Kidney tubule cell (primary cell): Measurements from ENCODE around the gene ARNT2.
A peak's percentile ranks its signal among the peaks of the same experiment; 100 is the strongest.

ENCODE experiments used
- DNase-seq: peaks from one replicate; pipeline ENCODE4 v3.0.0-alpha.2; 2018; ENCODE audit warnings: low spot score

The ARNT2 gene

DNA sequence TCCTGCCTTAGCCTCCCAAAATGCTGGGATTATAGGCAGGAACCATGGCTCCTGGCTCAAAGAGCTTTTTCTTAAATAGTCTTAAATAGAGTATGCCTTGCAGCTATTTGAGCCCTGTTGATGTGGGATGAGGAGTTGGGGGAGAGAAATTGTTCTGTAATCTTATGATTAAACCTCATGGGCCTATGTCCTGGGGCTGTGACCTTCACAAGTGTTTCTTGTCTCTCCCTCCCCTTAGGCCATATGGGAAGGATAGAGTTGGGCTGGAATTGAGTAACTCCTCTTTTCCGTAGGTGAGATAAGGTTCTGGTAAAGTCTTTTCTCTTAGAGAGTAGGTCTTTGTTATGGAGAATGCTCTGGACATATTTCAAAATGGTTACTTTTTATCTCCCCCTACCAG, 114.3 kb downstream of the ARNT2 start:
- no peak for DNase-seq

DNA sequence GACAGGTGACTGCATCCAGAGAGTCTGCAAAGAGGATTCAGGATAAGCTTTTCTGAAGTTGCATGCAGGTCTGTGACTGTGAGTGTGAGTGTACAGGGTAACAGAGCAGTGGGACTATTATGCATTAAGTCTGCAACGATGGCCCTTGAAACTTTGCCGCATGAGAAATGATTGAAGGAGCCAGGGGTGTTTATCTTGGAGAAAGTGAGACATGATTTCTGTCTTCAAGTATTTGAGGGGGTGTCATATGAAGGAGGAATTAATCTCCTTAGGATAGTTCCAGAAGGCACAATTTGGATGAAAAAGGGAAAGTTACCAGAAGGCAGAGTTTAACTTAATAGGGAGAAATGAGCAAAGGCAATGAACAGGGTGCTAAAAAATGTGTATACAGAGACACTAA, 119.6 kb downstream of the ARNT2 start:
- no peak for DNase-seq

DNA sequence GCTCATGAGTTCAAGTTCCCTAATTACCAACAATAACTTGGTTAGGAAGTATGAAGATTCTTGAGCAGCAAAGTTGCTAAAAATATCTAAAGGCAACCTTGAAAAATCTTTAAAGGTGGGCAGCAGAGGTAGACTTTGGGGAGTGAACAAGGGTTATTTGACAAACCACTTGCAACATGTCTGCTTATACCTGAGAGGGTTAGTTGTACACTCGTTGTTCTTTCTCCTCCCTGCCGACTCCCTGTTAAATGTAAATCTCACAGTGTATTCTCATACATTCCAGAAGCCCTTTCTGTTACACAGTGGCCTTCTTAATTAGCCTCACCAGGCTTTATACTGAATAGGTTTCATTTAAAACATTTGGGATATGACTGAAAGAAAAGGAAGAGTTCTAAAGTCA, 121.7 kb downstream of the ARNT2 start:
- DNase-seq: no peak

DNA sequence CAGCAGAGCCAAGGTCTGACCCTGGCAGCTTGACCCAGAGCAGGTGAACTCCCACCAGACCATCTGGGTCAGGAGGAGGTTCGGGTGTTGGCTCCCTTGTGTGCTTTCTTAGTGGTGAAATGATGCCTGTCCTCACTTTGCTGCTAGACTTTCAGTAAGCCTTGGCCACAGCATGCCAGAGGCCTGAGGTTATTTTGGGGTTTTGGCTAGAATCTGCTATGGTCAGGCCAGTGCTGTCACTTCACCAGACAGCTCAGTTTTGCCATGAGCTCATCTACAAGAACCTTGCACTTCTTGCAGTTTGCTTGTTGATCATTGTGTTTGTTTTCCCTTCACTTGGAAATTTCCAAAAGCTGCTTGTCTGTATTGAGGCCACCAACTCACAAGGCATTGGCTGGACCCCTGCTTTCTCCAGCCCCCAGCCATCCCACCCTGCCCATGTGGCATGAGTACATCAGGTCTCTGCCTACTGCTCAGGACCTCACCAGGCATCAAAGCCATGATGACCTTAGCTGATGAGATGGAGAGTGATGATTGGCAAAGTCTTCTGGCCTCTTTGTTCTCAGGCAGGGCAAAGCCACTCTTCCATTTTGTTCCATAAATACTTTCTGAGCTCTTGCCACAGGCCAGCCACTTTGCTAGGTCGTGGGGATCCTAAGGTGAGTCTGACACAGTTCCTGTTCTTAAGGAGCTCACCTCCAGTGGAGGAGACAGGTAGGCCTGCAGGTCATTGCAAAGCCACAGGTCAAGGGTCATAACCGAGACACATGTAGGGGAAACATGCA, 122.6 kb downstream of the ARNT2 start:
- no peak for DNase-seq

DNA sequence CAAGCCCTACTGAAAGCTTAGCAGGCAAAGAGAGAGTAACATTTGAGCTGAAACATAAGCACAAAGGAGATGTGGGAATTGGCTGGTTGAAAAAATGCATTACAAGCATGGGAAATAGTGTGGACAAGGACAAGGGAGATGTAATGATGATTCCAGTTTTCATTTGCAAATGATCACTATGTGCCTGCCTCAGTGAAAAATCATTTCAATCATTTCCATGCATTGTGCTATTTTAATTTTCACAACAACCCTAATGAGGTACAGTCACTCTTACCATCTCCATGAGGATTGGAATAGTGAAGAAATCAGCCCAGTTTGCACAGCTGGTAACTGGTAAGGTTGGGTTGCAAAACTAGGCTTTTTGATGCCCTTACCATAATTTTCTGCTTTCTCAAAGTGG, 123.2 kb downstream of the ARNT2 start:
- DNase-seq: no peak

DNA sequence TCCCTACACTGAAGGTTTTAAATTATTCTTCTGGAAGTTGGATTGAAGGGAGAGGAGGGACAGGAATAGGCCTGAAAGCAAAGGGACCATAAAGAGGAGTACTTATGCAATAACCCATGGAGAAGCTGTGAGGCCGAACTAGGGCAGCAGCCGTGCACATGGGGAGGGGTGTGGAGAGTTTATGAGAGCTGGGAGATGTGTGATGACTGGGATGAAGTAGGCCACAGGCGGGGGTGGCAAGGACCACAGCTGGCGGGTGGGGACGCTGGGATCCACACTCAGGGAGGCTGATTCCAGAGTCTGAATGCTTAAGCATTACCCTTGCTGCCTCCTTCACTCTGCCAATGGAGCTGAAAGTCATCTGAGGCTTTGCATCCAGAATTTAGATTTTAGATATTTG, 123.8 kb downstream of the ARNT2 start:
- DNase-seq: no peak

DNA sequence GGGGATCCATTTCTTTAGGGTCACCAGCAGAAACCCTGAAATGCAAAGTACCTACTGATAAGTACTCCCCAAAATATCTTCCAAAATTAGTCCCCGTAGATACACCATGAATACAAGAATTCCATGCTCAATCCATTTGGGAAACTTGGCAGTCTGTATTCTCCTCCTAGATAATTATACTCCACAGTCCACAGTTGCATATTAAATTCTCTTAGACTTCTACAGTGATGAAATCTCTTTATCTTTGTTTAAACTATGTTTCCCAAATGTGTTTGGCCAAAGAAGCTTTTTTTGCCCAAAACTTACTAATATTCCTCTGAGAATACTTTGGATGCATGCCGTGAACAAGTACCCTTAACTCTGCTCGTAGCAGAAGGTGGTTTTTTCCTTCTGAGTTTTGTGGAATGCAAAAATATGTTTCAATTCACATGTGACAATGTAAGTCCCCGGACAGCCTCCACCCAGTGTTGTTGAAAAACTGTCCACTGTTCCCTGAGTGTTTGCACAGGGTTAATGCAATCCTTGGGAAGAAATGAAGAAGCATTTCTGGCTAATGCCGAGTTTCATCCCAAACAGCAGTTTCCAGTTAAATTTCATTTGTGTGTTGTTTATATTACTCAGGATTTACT, 126.7 kb downstream of the ARNT2 start:
- DNase-seq: no peak

DNA sequence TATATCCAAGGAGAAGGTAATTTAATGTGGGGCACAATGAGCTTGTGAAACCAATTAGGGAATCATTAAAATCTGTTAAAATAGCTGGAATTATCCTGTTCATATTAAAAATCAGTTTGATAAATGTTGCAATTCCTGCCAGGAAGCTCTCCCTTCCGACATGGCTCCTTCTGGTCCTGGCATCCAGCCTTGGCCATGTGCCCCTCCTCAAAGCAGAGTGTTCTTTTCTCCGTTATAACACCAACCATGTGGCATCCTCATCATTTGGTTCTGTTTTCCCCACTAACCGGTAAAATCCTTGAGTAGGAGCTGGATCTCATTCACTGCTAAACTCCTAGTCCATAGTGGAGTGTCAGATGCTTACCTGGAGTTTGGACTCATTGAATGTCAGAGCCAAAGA, 127.2 kb downstream of the ARNT2 start:
- no peak for DNase-seq

DNA sequence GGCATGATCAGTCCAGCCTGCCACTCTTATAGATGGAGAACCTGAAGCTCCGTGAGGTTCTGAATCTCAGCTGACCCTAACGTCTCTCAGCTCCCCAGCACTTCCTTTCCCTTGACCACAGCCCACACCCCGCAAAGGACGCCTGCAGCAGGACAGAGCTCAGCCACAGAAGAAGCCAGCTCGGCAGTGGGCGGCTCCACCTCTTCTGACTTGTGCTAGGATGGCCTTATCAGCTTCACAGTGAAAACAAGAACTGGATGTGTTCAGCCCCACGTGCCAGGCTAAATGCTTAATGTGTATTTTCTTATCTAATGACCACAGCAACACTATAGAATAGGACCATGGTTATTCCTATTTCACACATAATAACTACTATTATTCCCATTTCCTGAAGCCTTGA, 127.6 kb downstream of the ARNT2 start:
- no peak for DNase-seq

DNA sequence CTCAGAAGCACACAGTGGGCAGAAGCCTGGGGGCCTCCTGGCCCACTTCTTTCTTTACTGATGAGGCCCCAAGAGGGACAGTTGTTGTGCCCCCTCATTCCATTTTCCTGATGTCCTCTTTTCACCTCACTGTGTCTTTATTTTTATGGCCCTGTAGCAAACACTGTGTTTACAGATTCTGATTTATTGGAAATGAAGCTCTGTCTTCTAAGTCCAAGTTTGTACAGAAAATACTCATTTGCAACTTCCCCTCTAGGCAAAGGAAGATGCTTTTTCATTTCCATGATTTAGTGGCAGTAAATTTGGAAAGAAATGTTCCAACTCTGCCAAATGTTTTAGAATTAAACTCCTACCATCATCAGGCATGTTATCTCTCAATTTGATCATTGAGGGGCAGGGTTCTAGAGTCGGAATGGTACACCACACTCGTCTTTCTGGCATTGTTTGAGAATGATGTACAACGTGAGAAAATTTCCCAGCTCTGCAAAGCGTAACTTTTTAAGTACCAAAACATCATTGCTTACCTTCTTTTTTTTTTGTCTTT, 129.7 kb downstream of the ARNT2 start:
- DNase-seq: no peak

DNA sequence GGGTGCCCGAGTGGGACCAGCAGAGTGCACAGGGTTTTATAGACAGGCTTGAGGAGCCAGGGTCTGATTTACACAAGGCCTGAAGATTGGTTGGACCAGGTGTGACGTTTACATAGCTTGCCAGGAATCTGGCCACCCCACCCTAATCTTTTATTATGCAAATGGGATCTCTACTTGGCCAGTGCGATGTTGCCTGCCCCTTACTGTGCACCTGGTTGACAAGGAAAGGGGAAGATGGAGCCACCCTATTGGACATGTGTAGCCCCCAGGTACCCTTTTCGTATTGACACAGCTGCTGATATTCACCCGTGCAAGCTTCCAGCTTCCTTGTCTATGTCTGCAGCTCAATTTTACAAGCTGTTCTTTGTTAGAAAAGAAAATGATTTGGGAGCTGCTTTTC, 132.0 kb downstream of the ARNT2 start:
- DNase-seq: no peak

DNA sequence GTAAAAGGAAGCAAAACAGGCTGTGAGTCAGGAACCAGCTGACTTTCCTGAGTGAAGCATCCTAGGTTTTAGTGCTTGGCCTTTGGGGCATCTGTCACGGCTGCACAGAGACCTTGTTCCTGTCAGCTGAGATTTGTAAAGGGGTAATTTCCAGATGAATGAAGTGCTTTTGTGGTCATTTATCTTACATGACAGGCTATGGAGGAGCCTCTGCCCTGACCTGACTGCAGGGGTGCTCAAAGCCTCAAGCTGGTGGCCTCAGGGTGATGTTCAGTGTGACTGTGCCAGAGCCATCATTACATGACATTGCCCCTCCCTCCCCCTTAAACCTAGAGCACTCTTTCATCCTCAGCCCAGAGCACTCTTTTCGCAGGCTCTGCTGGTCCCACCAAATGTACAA, 132.5 kb downstream of the ARNT2 start:
- no peak for DNase-seq

DNA sequence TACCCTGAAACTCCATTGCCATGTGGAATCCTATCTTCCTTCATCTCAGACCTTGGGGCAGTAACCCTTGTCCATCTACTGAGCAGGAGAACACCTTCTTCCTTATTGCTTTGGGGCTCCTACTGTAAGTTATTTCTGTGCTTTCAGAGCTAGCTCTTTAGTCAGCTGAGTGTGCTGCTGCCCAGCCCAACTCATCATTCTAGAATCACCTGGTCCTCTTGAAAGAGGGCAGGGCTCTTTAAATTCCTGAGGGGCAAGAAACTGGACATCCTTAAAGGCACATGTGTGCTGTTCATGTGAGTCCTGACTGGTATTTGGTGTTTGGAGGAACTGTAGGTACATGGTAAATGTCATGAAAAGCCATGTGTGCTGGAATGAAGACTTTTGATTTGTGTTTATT, 140.9 kb downstream of the ARNT2 start:
- no peak for DNase-seq

DNA sequence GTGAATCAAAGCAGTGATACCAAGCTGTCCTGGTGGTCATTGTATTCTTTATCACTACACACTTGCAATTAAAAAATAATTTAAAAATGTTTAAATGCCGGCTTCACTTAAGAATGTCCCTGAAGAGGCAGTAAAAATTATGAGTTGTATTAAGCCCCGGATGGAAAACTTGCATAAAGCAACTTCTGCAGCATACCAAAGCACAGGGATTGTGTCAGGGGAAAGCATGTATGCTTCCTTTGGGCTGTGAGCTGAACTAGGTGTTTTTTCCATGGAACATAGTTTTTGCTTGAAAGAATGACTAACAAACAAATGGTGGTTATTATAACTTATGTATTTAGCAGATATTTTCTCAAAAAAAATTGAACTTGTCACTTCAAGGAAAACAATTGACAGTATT, 143.1 kb downstream of the ARNT2 start:
- DNase-seq: no peak

DNA sequence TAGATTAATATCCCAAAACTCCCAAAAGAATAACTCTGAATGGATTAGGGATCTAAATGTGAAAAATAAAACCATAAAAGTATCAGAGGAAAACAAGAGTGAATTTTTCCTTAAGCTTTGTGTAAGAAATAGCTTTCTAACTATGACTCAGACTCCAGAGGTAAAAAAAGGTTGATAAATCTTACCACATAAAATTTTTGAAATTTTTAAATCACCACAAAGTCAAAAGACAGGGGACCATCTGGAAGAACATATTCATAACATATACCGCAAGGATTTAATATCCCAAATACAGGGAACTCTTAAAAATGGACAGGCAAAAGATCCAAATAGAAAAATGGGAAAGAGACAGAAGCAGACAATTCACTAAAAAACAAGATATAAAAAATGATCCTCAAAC, 145.0 kb downstream of the ARNT2 start:
- DNase-seq: peak; percentile 40

DNA sequence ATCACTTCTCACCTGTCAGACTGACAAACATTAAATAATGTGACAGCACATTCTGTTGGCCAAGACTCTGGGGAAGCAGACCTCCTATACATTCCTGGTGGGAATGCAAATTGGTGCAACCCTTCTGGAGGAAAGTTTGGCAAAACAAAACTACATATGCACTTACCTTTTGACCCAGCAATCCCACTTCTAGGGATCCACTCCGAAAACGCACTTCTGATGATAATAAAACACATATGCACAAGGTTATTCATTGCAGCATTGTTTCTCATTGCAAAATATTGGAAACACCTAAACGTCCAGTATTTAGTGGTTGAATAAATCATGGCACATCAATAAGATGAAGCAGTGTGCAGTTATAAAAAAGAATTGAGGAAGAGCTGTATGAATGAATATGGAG, 145.5 kb downstream of the ARNT2 start:
- DNase-seq: no peak

DNA sequence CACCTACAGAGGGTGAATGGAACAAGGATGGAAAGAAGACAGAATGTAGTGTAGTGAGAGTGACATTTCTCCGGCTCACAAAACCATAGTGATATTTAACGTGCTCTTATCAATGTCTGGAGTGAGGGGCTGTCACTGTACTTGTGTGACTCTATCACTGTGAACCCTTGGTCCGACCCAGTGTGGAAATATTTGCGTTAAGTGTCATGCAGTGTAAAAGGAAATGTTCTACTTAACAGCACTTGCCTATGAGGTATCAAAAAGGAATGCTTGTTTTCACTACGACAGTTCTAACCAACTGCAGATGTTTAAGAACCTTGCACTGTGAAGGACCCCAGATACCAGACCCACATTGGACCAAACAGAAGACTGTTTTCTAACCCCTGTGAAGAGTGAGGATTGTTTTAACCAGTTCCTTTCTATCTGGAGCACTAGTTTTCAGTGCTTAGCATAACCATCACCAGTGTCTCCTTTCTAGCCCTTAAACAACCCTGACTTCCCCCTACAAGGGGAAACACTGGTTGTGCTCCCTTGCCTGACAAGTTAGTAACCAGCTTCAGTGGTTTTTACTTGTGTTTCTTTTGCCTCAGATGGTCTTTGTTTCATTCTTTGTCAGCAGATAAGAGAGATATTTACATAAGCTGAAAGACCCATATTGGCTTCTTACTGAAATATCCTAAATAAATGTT, 146.2 kb downstream of the ARNT2 start:
- peak; percentile 86 for DNase-seq

DNA sequence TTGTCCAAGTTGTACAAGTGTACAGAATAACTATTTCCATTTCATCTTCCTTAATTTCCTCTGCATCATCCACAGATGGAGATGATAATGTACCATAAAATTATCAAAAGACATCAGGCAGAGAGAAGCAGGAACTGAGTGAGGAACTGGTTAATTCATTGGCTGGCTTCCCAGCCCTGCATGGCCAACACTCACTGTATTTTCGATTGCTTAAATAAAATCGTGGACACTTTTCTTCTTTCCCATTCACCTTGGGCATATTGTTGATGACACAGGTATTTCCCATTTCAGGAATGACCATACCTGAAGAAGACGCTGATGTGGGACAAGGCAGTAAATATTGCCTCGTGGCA, 146.7 kb downstream of the ARNT2 start:
- DNase-seq: peak; percentile 29

DNA sequence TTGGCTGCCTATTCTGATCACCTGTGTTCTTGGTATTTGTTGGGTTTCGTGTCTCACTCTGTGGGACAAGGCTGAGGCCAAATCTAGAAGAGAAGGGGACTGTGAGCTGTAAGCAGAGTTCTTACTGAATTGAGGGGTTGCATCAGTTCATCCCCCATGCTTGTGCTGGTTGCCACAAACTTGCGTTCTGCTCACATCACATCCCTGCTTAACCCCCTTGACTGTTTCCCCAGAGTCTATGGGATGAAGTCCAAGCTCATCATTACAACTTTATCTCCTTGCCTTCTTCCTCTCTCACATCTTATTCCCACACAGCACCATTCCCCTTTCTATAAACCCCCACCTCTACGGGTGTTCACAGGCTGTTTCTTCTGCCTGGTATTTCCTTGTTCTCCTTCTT, 147.2 kb downstream of the ARNT2 start:
- no peak for DNase-seq

DNA sequence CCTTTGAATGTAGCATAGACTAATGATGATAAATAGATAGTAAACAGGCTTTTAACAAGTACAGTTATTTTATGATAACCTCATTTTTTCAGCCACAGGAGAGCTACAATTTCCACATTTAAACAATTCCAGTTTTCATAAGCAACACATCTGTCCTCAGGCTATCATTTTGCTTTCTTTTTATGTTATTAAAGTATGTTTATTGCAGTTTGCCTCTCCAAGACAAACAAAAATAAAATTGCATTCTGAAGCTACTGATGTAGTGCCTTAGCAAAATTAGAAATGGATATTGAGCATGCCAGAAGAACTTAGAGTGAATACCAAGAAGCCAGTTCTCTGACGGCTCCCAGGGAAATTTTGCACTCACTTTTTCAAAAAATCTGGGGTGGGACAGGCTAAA, 150.4 kb downstream of the ARNT2 start:
- no peak for DNase-seq

DNA sequence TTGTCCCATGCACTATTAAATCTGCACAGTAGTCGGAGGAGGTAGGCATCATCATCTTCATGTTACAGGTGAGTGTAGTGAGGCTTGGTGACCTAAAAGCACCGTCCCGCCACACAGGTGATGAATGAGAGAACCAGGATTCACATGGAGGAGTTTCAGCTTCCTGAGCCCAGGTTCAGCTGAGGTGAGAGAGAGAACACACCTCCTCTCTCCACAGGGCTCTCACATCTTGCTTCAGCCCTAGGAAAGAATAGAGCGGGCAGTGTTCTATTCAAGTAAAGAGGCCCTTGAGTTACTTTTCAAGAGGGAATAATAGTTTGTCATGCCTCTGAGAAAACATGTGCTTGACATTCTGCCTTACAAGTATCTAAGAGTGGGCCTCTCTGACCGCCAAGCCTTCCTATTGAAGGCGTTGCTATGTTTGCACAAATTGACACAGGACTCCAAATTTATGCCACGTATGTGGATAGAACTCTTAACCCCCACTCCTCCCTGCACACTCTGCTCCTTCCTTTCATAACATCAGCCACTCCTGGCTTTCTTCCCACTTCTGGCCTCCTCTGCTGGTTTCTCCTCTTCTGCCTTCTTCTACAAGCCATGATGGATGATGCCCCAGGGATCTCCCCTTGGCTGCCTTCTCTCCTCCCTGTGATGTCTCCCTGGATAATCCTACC, 152.6 kb downstream of the ARNT2 start:
- DNase-seq: no peak

DNA sequence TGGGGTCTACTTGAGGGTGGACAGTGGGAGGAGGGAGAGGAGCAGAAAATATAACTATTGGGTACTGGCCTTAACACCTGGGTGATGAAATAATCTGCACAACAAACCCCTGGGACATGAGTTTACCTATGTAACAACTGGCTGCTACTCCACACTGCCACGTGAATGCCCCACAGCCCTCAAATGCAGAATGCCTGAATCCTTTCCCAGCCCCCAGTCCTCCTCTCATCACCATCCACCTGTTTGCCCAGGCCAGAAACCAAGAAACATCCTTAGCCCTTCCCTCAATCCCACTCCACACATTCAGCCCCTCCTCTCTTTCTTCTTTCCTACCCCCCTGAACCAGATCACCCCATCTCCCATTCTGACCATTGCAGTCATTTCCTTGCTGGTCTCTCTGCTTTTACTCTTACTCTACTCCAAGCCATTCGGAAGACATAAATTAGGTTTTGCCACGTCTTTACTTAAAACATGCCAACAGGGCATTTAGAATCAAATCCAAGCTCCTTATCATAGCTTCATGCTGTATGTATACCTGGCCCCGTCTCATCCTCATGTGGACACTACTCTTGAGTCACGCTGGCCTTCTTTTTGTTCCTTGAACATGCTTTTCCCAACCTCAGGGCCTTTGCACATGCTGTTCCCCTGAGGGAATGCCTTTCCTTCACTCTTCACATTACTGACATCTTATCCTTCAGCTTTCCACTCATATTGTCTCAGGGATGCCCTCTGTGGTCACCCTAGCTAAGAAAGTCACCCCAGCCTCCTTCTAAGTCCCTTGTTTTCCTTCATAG, 153.5 kb downstream of the ARNT2 start:
- no peak for DNase-seq
